K562 (cell line): Measurements from ENCODE around the gene RHOC. TPM values are rescaled to one million over a fixed set of nuclear protein-coding genes. Genes with fewer than 3 reads are reported as not detected.

ENCODE experiments used
- CHD1 ChIP-seq: fragments of 200-600 bp; sonication (generic); IDR thresholded peaks from one replicate; pipeline ENCODE4 v1.6.1; 2012; ENCODE audit warnings: mild to moderate bottlenecking, moderate library complexity, low read length, inconsistent platforms
- CREM ChIP-seq: IDR thresholded peaks from 2 replicates; pipeline ENCODE4 v1.6.1; 2014; ENCODE audit warnings: antibody characterized with exemption, low read depth
- EWSR1 ChIP-seq: fragments of 450-650 bp; IDR thresholded peaks from 2 replicates; pipeline ENCODE4 v1.6.1; 2018; ENCODE audit warnings: borderline replicate concordance, mild to moderate bottlenecking, low read depth, moderate library complexity; ENCODE audit not compliant: partially characterized antibody
- EZH2 ChIP-seq: IDR thresholded peaks from 2 replicates; pipeline ENCODE4 v1.6.1; 2012; ENCODE audit warnings: low read depth, mild to moderate bottlenecking, inconsistent platforms, low read length, borderline replicate concordance
- KHSRP ChIP-seq: fragments of 450-650 bp; IDR thresholded peaks from 2 replicates; pipeline ENCODE4 v1.6.1; 2017
- SAP30 ChIP-seq: fragments of 200-600 bp; sonication (generic); IDR thresholded peaks from 2 replicates; pipeline ENCODE4 v1.6.1; 2012; ENCODE audit warnings: borderline replicate concordance, low read depth, mild to moderate bottlenecking, moderate library complexity, low read length, control low read depth, inconsistent platforms; ENCODE audit not compliant: insufficient read depth, poor library complexity, severe bottlenecking
- SMARCB1 ChIP-seq: IDR thresholded peaks from 2 replicates; pipeline ENCODE4 v1.6.1; 2011; ENCODE audit warnings: improper control_type of control experiment, low read depth; ENCODE audit not compliant: insufficient read length
- polyA plus RNA-seq, 8 experiments: library from polyadenylated mRNA; depleted of rRNA in 4 of 8; stranded (reverse) in 5 of 8; unstranded in 3 of 8; fragments of >200 nt; fragmentation: Nextera tagmentation in 2 of 8; fragmentation: Illumina TruSeq in 1 of 8; extraction: Ambion mirVana in 2 of 8; extraction: Trizol in 1 of 8; gene quantifications; 2 replicates each; pipeline versions ENCODE4 v1.2.1 to v1.2.3, GENCODE V29; 2011 to 2014; ENCODE audit warnings: inconsistent platforms in 1 of 8, missing spikeins in 1 of 8
- total RNA-seq, 7 experiments: library from RNA; depleted of rRNA in 6 of 7; stranded (reverse); fragments of >200 nt in 6 of 7; fragmentation: Illumina TruSeq in 2 of 7; extraction: Trizol in 2 of 7; gene quantifications; 2 replicates each; pipeline versions ENCODE4 v1.2.1 to v1.2.3, GENCODE V29; 2011 to 2021; ENCODE audit warnings: low replicate concordance in 1 of 7
- TF ChIP-seq, protein P1 (sequence below), 2 experiments: fragments of 450-650 bp; IDR thresholded peaks; 2 replicates each; pipeline ENCODE4 v1.6.1; 2016; ENCODE audit warnings: mild to moderate bottlenecking in 2 of 2, borderline replicate concordance in 1 of 2, low read depth in 1 of 2, moderate library complexity in 1 of 2
- TF ChIP-seq, protein P2 (sequence below): IDR thresholded peaks from 3 replicates; pipeline ENCODE4 v1.6.1; 2011; ENCODE audit warnings: borderline replicate concordance, mild to moderate bottlenecking; ENCODE audit not compliant: insufficient read length, insufficient read depth
- TF ChIP-seq, protein P3 (sequence below): fragments of 450-650 bp; IDR thresholded peaks from 2 replicates; pipeline ENCODE4 v1.6.1; 2017; ENCODE audit warnings: antibody characterized with exemption, mild to moderate bottlenecking

The RHOC gene
- total and polyA plus RNA-seq, 9 of the 15 experiments (the other 6 are each of a cell fraction or from before 2014, with no cell fraction given): 35.2 to 364 (median 204) TPM

DNA sequence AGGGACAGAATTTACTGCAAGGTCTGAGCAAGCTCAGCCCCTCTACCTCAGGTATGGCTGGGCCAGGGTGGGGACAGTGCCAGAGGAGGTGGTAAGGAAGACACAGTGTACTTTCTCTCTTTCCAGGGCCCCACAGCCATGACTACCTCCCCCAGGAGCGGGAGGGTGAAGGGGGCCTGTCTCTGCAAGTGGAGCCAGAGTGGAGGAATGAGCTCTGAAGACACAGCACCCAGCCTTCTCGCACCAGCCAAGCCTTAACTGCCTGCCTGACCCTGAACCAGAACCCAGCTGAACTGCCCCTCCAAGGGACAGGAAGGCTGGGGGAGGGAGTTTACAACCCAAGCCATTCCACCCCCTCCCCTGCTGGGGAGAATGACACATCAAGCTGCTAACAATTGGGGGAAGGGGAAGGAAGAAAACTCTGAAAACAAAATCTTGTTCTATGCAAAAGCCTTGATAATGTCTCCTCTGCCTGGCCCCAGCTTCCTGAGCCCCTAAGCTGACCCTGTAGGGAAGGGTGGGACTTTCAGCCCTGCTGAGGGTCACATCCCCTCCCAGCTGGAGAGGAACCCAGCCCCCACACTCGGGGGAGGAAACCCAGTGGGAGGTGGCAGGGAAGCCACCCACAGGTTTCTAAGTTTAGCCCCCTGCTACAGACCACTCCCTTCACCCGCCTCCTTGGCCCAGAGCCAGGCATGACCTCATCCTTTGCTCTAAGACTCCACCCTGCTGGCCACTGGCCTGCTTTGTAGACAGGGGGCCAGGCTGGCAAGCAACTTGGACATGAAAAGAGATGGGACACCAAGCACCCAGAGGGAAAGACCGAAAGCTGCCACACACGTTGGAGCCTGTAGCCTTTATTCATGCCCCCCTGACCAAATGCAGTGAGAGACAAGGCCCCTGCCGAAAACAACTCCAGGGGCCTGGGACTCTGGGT, 6.4 kb downstream of the RHOC start (continued):
- TF ChIP-seq, protein P1, sequence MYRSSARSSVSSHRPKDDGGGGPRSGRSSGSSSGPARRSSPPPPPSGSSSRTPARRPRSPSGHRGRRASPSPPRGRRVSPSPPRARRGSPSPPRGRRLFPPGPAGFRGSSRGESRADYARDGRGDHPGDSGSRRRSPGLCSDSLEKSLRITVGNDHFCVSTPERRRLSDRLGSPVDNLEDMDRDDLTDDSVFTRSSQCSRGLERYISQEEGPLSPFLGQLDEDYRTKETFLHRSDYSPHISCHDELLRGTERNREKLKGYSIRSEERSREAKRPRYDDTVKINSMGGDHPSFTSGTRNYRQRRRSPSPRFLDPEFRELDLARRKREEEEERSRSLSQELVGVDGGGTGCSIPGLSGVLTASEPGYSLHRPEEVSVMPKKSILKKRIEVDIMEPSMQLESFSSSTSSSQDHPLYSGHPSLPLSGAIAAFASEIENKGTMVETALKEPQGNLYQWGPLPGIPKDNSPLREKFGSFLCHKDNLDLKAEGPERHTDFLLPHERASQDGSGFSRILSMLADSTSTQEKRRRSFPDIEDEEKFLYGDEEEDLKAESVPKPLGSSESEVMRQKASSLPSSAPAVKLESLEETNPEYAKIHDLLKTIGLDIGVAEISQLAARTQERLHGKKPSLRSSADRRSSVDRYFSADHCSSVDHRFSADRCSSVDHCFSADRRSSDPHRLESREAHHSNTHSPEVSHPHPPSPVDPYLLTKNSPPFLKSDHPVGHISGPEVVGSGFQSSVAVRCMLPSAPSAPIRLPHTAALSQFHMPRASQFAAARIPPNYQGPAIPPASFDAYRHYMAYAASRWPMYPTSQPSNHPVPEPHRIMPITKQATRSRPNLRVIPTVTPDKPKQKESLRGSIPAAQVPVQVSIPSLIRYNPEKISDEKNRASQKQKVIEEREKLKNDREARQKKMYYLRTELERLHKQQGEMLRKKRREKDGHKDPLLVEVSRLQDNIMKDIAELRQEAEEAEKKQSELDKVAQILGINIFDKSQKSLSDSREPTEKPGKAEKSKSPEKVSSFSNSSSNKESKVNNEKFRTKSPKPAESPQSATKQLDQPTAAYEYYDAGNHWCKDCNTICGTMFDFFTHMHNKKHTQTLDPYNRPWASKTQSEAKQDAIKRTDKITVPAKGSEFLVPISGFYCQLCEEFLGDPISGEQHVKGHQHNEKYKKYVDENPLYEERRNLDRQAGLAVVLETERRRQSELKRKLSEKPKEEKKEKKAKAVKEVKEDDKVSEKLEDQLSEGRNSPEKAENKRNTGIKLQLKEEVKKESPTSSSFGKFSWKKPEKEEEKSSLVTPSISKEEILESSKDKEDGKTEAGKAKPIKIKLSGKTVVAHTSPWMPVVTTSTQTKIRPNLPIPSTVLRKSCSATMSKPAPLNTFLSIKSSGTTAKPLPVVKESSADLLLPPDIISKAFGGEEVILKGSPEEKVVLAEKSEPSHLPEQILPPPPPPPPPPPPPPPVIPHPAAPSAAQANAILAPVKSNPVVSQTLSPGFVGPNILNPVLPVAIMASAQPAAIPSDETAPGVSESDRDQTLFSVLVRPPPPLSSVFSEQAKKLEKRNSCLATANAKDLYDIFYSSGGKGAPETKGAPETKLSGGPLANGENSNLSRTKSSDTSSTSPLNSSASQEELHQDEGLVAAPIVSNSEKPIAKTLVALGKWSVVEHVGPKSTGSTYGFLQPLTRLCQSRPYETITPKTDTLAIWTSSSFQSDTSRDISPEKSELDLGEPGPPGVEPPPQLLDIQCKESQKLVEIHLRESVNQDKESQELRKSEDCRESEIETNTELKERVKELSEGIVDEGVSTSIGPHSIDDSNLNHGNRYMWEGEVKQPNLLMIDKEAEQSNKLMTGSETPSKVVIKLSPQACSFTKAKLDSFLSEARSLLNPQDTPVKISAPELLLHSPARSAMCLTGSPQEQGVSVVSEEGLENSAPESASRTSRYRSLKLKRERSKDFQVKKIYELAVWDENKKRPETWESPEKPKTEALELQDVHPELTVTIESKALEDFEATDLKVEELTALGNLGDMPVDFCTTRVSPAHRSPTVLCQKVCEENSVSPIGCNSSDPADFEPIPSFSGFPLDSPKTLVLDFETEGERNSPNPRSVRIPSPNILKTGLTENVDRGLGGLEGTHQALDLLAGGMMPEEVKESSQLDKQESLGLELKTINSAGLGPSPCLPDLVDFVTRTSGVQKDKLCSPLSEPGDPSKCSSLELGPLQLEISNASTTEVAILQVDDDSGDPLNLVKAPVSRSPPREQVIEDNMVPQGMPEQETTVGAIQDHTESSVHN (IDR thresholded peaks at IDR 0.05; ENCODE audit: borderline replicate concordance in 1 of 2, low read depth in 1 of 2): peak in 1 of 2 experiments; percentile 95; a peak in 2 of 4 replicates
- no peak for TF ChIP-seq CHD1
- TF ChIP-seq, protein P2, sequence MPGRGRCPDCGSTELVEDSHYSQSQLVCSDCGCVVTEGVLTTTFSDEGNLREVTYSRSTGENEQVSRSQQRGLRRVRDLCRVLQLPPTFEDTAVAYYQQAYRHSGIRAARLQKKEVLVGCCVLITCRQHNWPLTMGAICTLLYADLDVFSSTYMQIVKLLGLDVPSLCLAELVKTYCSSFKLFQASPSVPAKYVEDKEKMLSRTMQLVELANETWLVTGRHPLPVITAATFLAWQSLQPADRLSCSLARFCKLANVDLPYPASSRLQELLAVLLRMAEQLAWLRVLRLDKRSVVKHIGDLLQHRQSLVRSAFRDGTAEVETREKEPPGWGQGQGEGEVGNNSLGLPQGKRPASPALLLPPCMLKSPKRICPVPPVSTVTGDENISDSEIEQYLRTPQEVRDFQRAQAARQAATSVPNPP: no peak
- no peak; the same call in none of the 2 replicates for TF ChIP-seq CREM
- TF ChIP-seq, protein P3, sequence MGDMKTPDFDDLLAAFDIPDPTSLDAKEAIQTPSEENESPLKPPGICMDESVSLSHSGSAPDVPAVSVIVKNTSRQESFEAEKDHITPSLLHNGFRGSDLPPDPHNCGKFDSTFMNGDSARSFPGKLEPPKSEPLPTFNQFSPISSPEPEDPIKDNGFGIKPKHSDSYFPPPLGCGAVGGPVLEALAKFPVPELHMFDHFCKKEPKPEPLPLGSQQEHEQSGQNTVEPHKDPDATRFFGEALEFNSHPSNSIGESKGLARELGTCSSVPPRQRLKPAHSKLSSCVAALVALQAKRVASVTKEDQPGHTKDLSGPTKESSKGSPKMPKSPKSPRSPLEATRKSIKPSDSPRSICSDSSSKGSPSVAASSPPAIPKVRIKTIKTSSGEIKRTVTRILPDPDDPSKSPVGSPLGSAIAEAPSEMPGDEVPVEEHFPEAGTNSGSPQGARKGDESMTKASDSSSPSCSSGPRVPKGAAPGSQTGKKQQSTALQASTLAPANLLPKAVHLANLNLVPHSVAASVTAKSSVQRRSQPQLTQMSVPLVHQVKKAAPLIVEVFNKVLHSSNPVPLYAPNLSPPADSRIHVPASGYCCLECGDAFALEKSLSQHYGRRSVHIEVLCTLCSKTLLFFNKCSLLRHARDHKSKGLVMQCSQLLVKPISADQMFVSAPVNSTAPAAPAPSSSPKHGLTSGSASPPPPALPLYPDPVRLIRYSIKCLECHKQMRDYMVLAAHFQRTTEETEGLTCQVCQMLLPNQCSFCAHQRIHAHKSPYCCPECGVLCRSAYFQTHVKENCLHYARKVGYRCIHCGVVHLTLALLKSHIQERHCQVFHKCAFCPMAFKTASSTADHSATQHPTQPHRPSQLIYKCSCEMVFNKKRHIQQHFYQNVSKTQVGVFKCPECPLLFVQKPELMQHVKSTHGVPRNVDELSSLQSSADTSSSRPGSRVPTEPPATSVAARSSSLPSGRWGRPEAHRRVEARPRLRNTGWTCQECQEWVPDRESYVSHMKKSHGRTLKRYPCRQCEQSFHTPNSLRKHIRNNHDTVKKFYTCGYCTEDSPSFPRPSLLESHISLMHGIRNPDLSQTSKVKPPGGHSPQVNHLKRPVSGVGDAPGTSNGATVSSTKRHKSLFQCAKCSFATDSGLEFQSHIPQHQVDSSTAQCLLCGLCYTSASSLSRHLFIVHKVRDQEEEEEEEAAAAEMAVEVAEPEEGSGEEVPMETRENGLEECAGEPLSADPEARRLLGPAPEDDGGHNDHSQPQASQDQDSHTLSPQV: peak; percentile 79
- no peak for TF ChIP-seq EZH2
- no peak for TF ChIP-seq SMARCB1
- 0 out of 2 replicates have a peak, but pooled peaks have one; percentile 56 for TF ChIP-seq KHSRP
- TF ChIP-seq SAP30: peak; percentile 43
- no peak for TF ChIP-seq EWSR1
